Raji (cell line): ENCODE data around the gene OR4N5.

ENCODE experiments used
- POLR2A ChIP-seq: IDR thresholded peaks from 2 replicates; pipeline ENCODE4 v1.6.1; 2011; ENCODE audit warnings: low read depth, low read length, control low read depth; ENCODE audit not compliant: insufficient read depth

OR4N5 gene

GRCh38 chr14:20138520-20138919 lies at the start of gene OR4N5:
Gene OR4N5, plus strand, starts transcription at chr14:20138820. Its CDS starts 4,916 bp downstream, at chr14:20143736.
- TF ChIP-seq POLR2A = no peak

GRCh38 chr14:20092050-20092449 lies 46.6 kb upstream of the OR4N5 start:
- no peak for TF ChIP-seq POLR2A

GRCh38 chr14:20093442-20093841 lies 45.2 kb upstream of the OR4N5 start:
- TF ChIP-seq POLR2A = no peak

GRCh38 chr14:20110438-20110837 lies 28.2 kb upstream of the OR4N5 start, which contains the start of gene OR4K17:
Gene OR4K17, plus strand, starts transcription at chr14:20110739. Its CDS starts 6,761 bp downstream, at chr14:20117500.
- no peak for TF ChIP-seq POLR2A

GRCh38 chr14:20112321-20112720 lies 26.3 kb upstream of the OR4N5 start:
- no peak for TF ChIP-seq POLR2A

- TF ChIP-seq POLR2A = no peak
Observed at GRCh38 chr14:20116748-20117147, 21.9 kb upstream of the OR4N5 start.

GRCh38 chr14:20118795-20119194 lies 19.8 kb upstream of the OR4N5 start:
- no peak for TF ChIP-seq POLR2A

- TF ChIP-seq POLR2A = no peak
Observed at GRCh38 chr14:20143911-20144310, 5.3 kb downstream of the OR4N5 start.

GRCh38 chr14:20144820-20145219 lies 6.2 kb downstream of the OR4N5 start:
- TF ChIP-seq POLR2A = no peak

- no peak for TF ChIP-seq POLR2A
Observed at GRCh38 chr14:20164462-20164861, 25.8 kb downstream of the OR4N5 start.

GRCh38 chr14:20167091-20167490 lies 28.5 kb downstream of the OR4N5 start:
- no peak for TF ChIP-seq POLR2A

- no peak for TF ChIP-seq POLR2A
Observed at GRCh38 chr14:20176330-20176729, 37.7 kb downstream of the OR4N5 start.

- no peak for TF ChIP-seq POLR2A
Observed at GRCh38 chr14:20177433-20177974, 38.9 kb downstream of the OR4N5 start.

GRCh38 chr14:20179218-20179617 lies 40.6 kb downstream of the OR4N5 start:
- TF ChIP-seq POLR2A = no peak

- no peak for TF ChIP-seq POLR2A
Observed at GRCh38 chr14:20179880-20180279, 41.3 kb downstream of the OR4N5 start.

GRCh38 chr14:20180486-20180885 lies 41.9 kb downstream of the OR4N5 start:
- TF ChIP-seq POLR2A = no peak

GRCh38 chr14:20184181-20184580 lies 45.6 kb downstream of the OR4N5 start:
- TF ChIP-seq POLR2A = no peak
